GM12878 (cell line): ENCODE data around the gene CHRNG. TPM values are rescaled to one million over a fixed set of nuclear protein-coding genes. Genes with fewer than 3 reads are reported as not detected.
A peak's percentile ranks its signal among the peaks of the same experiment; 100 is the strongest.

Experiments used
- ATAC-seq: fragments of 200-7000 bp; cut with Tn5 transposase; 3 replicates; pipeline ENCODE4 v1.9.1; 2020; ENCODE audit warnings: mild to moderate bottlenecking, moderate library complexity
- BruUV-seq: library from RNA; stranded (reverse); fragments of 400-500 nt; replicated peaks from 2 replicates; lab custom pipeline; 2021; lab: Mats Ljungman, UMichigan
- CTCF ChIA-PET: fragments of 300-600 bp; sonication (Branson Sonifier 250); formaldehyde crosslinking; extraction: SDS; loops from one replicate; lab custom pipeline; 2021; ENCODE audit warnings: inconsistent platforms; lab: Yijun Ruan, JAX
- POLR2A ChIA-PET: fragments of 350-600 bp; formaldehyde crosslinking; extraction: SDS; loops from one replicate; lab custom pipeline; 2021; ENCODE audit warnings: inconsistent platforms; lab: Charles Lee
- RAD21 ChIA-PET: fragments of 300-600 bp; sonication (Branson Sonifier 250); formaldehyde crosslinking; loops from one replicate; lab custom pipeline; 2023; ENCODE audit warnings: antibody characterized with exemption; ENCODE audit not compliant: unreplicated experiment; lab: Charles Lee
- SMC1A ChIA-PET: fragments of 300-600 bp; sonication (Branson Sonifier 250); formaldehyde crosslinking; loops from one replicate; lab custom pipeline; 2023; ENCODE audit not compliant: unreplicated experiment, uncharacterized antibody; lab: Charles Lee
- DNase-seq: peaks from one replicate; pipeline ENCODE4 v3.0.0-alpha.2; 2011; ENCODE audit warnings: low read depth, low spot score
- FAIRE-seq: peaks from 3 replicates; lab custom pipeline; 2011; peaks lifted over from hg19 to GRCh38; lab: Jason Lieb, UNC
- H2AFZ ChIP-seq: 2 replicates; pipeline ENCODE4 v1.6.0; 2011; ENCODE audit warnings: low read depth, low read length, control low read depth; ENCODE audit not compliant: control insufficient read depth
- H3K27ac ChIP-seq: 2 replicates; pipeline ENCODE4 v1.5.1; 2011; ENCODE audit warnings: control low read depth; ENCODE audit not compliant: control insufficient read depth, insufficient read depth
- H3K27me3 ChIP-seq, 2 experiments: replicated peaks in 1 of 2; 2 replicates each; pipeline versions ENCODE4 v1.6.0 to v1.6.1; 2011; ENCODE audit warnings: low read length in 1 of 2; ENCODE audit not compliant: control insufficient read depth in 2 of 2, insufficient read depth in 2 of 2
- H3K36me3 ChIP-seq, 2 experiments: 2 replicates each; pipeline ENCODE4 v1.5.1; 2011; ENCODE audit warnings: low read length in 1 of 2; ENCODE audit not compliant: control insufficient read depth in 2 of 2, insufficient read depth in 2 of 2
- H3K4me1 ChIP-seq: 2 replicates; pipeline ENCODE4 v1.6.1; 2011; ENCODE audit warnings: mild to moderate bottlenecking, low read length, moderate library complexity, mixed read lengths; ENCODE audit not compliant: control insufficient read depth, insufficient read depth
- H3K4me2 ChIP-seq: 2 replicates; pipeline ENCODE4 v1.6.0; 2011; ENCODE audit warnings: control low read depth; ENCODE audit not compliant: control insufficient read depth, insufficient read depth
- H3K4me3 ChIP-seq: fragments of 200-600 bp; sonication (generic); 2 replicates; pipeline ENCODE4 v1.5.1; 2016
- H3K79me2 ChIP-seq: 2 replicates; pipeline ENCODE4 v1.6.0; 2011; ENCODE audit warnings: low read length; ENCODE audit not compliant: control insufficient read depth, insufficient read depth
- H3K9ac ChIP-seq: 2 replicates; pipeline ENCODE4 v1.8.0; 2011; ENCODE audit warnings: low read length, control low read depth, mixed read lengths; ENCODE audit not compliant: control insufficient read depth, insufficient read depth
- H3K9me3 ChIP-seq: replicated peaks from 3 replicates; pipeline ENCODE4 v1.5.1; 2011; ENCODE audit warnings: mild to moderate bottlenecking, low read length; ENCODE audit not compliant: control insufficient read depth, insufficient read depth
- H4K20me1 ChIP-seq: 2 replicates; pipeline ENCODE4 v1.6.0; 2011; ENCODE audit not compliant: control insufficient read depth, insufficient read depth
- CEBPB ChIP-seq, 2 experiments: fragments of 150-350 bp in 1 of 2; IDR thresholded peaks; 2 replicates each; pipeline ENCODE4 v1.6.1; 2012 to 2014; ENCODE audit warnings: low read depth in 2 of 2, low read length in 2 of 2, borderline replicate concordance in 1 of 2, inconsistent platforms in 1 of 2
- E4F1 ChIP-seq: fragments of 450-650 bp; IDR thresholded peaks from 2 replicates; pipeline ENCODE4 v1.6.1; 2018; ENCODE audit warnings: borderline replicate concordance, mild to moderate bottlenecking; ENCODE audit not compliant: partially characterized antibody
- ELK1 ChIP-seq: IDR thresholded peaks from 2 replicates; pipeline ENCODE4 v1.6.1; 2012; ENCODE audit warnings: low read depth, low read length, improper control_type of control experiment
- NFXL1 ChIP-seq: fragments of 450-650 bp; IDR thresholded peaks from 2 replicates; pipeline ENCODE4 v1.6.1; 2017; ENCODE audit warnings: antibody characterized with exemption, mild to moderate bottlenecking, borderline replicate concordance
- NR2F1 ChIP-seq: fragments of 450-650 bp; conservative IDR thresholded peaks from 2 replicates; pipeline ENCODE4 v1.6.1; 2017; ENCODE audit warnings: mild to moderate bottlenecking
- PAX8 ChIP-seq: fragments of 450-650 bp; IDR thresholded peaks from 2 replicates; pipeline ENCODE4 v1.6.1; 2017; ENCODE audit warnings: mild to moderate bottlenecking, moderate library complexity
- SIX5 ChIP-seq: IDR thresholded peaks from 2 replicates; pipeline ENCODE4 v1.6.1; 2011; ENCODE audit warnings: mild to moderate bottlenecking, low read depth, low read length, moderate library complexity; ENCODE audit not compliant: severe bottlenecking
- SMAD5 ChIP-seq: IDR thresholded peaks from 2 replicates; pipeline ENCODE4 v1.6.1; 2016; ENCODE audit warnings: antibody characterized with exemption, low read depth
- STAT1 ChIP-seq: fragments of 450-650 bp; conservative IDR thresholded peaks from 2 replicates; pipeline ENCODE4 v1.6.1; 2014; ENCODE audit warnings: antibody characterized with exemption, mild to moderate bottlenecking
- TBL1XR1 ChIP-seq: IDR thresholded peaks from 2 replicates; pipeline ENCODE4 v1.6.1; 2012; ENCODE audit warnings: low read depth, low read length, improper control_type of control experiment
- YY1 ChIP-seq: IDR thresholded peaks from 2 replicates; pipeline ENCODE4 v1.6.1; 2011; ENCODE audit warnings: low read depth, mild to moderate bottlenecking, low read length
- ZZZ3 ChIP-seq: IDR thresholded peaks from 2 replicates; pipeline ENCODE4 v1.6.1; 2011; ENCODE audit warnings: low read depth; ENCODE audit not compliant: control insufficient read depth, insufficient read length
- WGBS: methylation state at CpG from one replicate; pipeline ENCODE4 v1.1.6; 2016; ENCODE audit warnings: low lambda C conversion rate; ENCODE audit not compliant: insufficient replicate concordance, insufficient coverage; ENCODE audit errors: missing lambda C conversion rate; 5-methylcytosine and 5-hydroxymethylcytosine counted together
- in situ Hi-C: fragments of 300-500 bp; cut with MboI; formaldehyde crosslinking; loops from 9 replicates; pipeline ENCODE4 v1.14.3; 2018; ENCODE audit warnings: mixed read lengths
- intact Hi-C: fragments of 100-400 bp; cut with micrococcal nuclease; formaldehyde crosslinking; loops from one replicate; pipeline ENCODE4 v1.14.2; 2022; ENCODE audit not compliant: unreplicated experiment
- polyA plus RNA-seq, 11 experiments: library from polyadenylated mRNA; depleted of rRNA in 4 of 11; unstranded in 6 of 11; stranded (reverse) in 5 of 11; fragments of >200 nt; fragmentation: Nextera tagmentation in 4 of 11; fragmentation: Illumina TruSeq in 1 of 11; extraction: Ambion mirVana in 4 of 11; extraction: Trizol in 1 of 11; gene quantifications; 1 replicate in 1 of 11; 2 replicates in 10 of 11; pipeline versions ENCODE4 v1.2.1 to v1.2.3, GENCODE V29; 2011 to 2016; ENCODE audit warnings: inconsistent platforms in 2 of 11, missing spikeins in 2 of 11, low read depth in 1 of 11
- total RNA-seq, 4 experiments: library from RNA; depleted of rRNA in 3 of 4; stranded (reverse); fragments of >200 nt in 3 of 4; fragmentation: Illumina TruSeq in 1 of 4; extraction: Trizol in 1 of 4; gene quantifications; 2 replicates each; pipeline versions ENCODE4 v1.2.1 to v1.2.3, GENCODE V29; 2013 to 2021

The CHRNG gene
- total and polyA plus RNA-seq, 10 of the 15 experiments (the other 5 are each of a cell fraction or from before 2014, with no cell fraction given): 0.17 TPM; not detected in 9

GRCh38 chr2:232549655-232550353, 10.3 kb downstream of the CHRNG start:
- H3K4me2 ChIP-seq: peak overlapping the region; percentile 80
- H3K36me3 ChIP-seq: no peaks in the 10 kb centered on the region; a peak in 1 of 4 replicates
- 19% methylated on average over 21 of the region's 21 CpGs for WGBS
- H3K9me3 ChIP-seq: no peaks in the 10 kb centered on the region; the same call in 2 of the 3 replicates
- SMC1A ChIA-PET: no interaction called here
- H2AFZ ChIP-seq: peak overlapping the region; percentile 91
- RAD21 ChIA-PET: no interaction called here
- 0 out of 2 replicates have a peak, but pooled peaks cover 2% of the 10 kb centered on the region for H4K20me1 ChIP-seq
- no peak for ATAC-seq
- DNase-seq: no peak
- TF ChIP-seq ZZZ3 (no peak), TBL1XR1 (no peak), ELK1 (no peak), YY1 (peak; percentile 67; the same call in 1 of the 2 replicates), NR2F1 (no peak), STAT1 (no peak), SMAD5 (no peak), SIX5 (no peak), PAX8 (peak; percentile 62; the same call in 1 of the 2 replicates), CEBPB (IDR thresholded peaks at IDR 0.05; ENCODE audit: borderline replicate concordance in 1 of 2, low read depth in 2 of 2, low read length in 2 of 2) (no peak), E4F1 (no peak), NFXL1 (no peak)
- H3K4me3 ChIP-seq: peak overlapping the region; percentile 85
- peak overlapping the region; percentile 99 for H3K9ac ChIP-seq
- H3K27me3 ChIP-seq: no peaks in the 10 kb centered on the region
- no peaks in the 10 kb centered on the region; the same call in 1 of the 2 replicates for H3K4me1 ChIP-seq
- intact Hi-C loops: no loop called here
- FAIRE-seq: no peak
- CTCF ChIA-PET: interaction anchor here (0.8 kb wide), 1 partner anchor 845 kb away, joined by 3 read pairs; no protein-coding TSS in a partner anchor
- POLR2A ChIA-PET: interaction anchor here (0.6 to 1.1 kb wide), 2 partner anchors 13 to 520 kb away, joined by 3 to 4 read pairs; no protein-coding TSS in a partner anchor
- H3K79me2 ChIP-seq: peaks cover 56% of the 10 kb centered on the region
- BruUV-seq: no TSS peak
- in situ Hi-C loops: no loop called here
- peak overlapping the region; percentile 97 for H3K27ac ChIP-seq
